WTC11 (cell line): ENCODE results near the gene ZFR2. TPM values are rescaled to one million over a fixed set of nuclear protein-coding genes. Genes with fewer than 3 reads are reported as not detected.

ENCODE experiments used
- ATAC-seq: fragments of 200-7000 bp; cut with Tn5 transposase; 2 replicates; pipeline ENCODE4 v1.10.0; 2021; ENCODE audit warnings: mild to moderate bottlenecking, moderate library complexity
- CTCF ChIA-PET: fragments of 300-600 bp; sonication (Branson Sonifier 250); formaldehyde crosslinking; loops from one replicate; lab custom pipeline; 2021; ENCODE audit warnings: antibody characterized with exemption; lab: Charles Lee
- POLR2A ChIA-PET: fragments of 350-600 bp; sonication (Branson Sonifier 250); formaldehyde crosslinking; loops from one replicate; lab custom pipeline; 2021; ENCODE audit warnings: antibody characterized with exemption; lab: Charles Lee
- DNase-seq: peaks from one replicate; pipeline ENCODE4 v3.0.0; 2021; ENCODE audit warnings: low spot score
- H3K27ac Mint-ChIP-seq: 2 replicates; pipeline ENCODE4 v1.8.0; 2021; ENCODE audit warnings: mixed read lengths
- H3K27me3 Mint-ChIP-seq: 2 replicates; pipeline ENCODE4 v1.8.0; 2021; ENCODE audit warnings: low read depth, mild to moderate bottlenecking, moderate library complexity, mixed read lengths
- H3K36me3 Mint-ChIP-seq: 2 replicates; pipeline ENCODE4 v1.8.0; 2021; ENCODE audit warnings: mixed read lengths
- H3K4me1 Mint-ChIP-seq: 2 replicates; pipeline ENCODE4 v1.8.0; 2022; ENCODE audit warnings: mixed read lengths
- H3K4me3 Mint-ChIP-seq: 2 replicates; pipeline ENCODE4 v1.8.0; 2021; ENCODE audit warnings: mild to moderate bottlenecking, moderate library complexity, mixed read lengths
- H3K9me3 Mint-ChIP-seq: 2 replicates; pipeline ENCODE4 v1.8.0; 2021; ENCODE audit warnings: mixed read lengths
- AFF4 ChIP-seq: sonication (generic); formaldehyde crosslinking; IDR thresholded peaks from 2 replicates; pipeline ENCODE4 v1.8.1; 2023; ENCODE audit warnings: mild to moderate bottlenecking, missing genetic modification reagents, borderline replicate concordance
- CBFB ChIP-seq: sonication (generic); formaldehyde crosslinking; IDR thresholded peaks from 2 replicates; pipeline ENCODE4 v1.8.1; 2022; ENCODE audit warnings: mild to moderate bottlenecking, low read depth, missing genetic modification reagents
- E2F1 ChIP-seq: sonication (generic); formaldehyde crosslinking; IDR thresholded peaks from 2 replicates; pipeline ENCODE4 v1.8.0; 2022; ENCODE audit warnings: mild to moderate bottlenecking, missing genetic modification reagents
- ESRRA ChIP-seq: sonication (generic); formaldehyde crosslinking; IDR thresholded peaks from 2 replicates; pipeline ENCODE4 v1.8.1; 2022; ENCODE audit warnings: mild to moderate bottlenecking, missing genetic modification reagents, borderline replicate concordance
- GABPB1 ChIP-seq: sonication (generic); formaldehyde crosslinking; IDR thresholded peaks from 2 replicates; pipeline ENCODE4 v1.8.1; 2023; ENCODE audit warnings: mild to moderate bottlenecking, missing genetic modification reagents
- GRHL2 ChIP-seq: fragments of 250-450 bp; sonication (Bioruptor Pico); IDR thresholded peaks from 2 replicates; pipeline ENCODE4 v1.8.0; 2022; ENCODE audit warnings: mild to moderate bottlenecking, moderate library complexity; ENCODE audit not compliant: insufficient replicate concordance, severe bottlenecking
- KAT7 ChIP-seq: sonication (generic); formaldehyde crosslinking; IDR thresholded peaks from 2 replicates; pipeline ENCODE4 v1.8.1; 2023; ENCODE audit warnings: missing genetic modification reagents, mild to moderate bottlenecking, borderline replicate concordance
- MLX ChIP-seq: sonication (generic); formaldehyde crosslinking; IDR thresholded peaks from 2 replicates; pipeline ENCODE4 v1.8.1; 2023; ENCODE audit warnings: mild to moderate bottlenecking, missing genetic modification reagents, moderate library complexity
- MXD4 ChIP-seq: fragments of 250-450 bp; sonication (Bioruptor Pico); IDR thresholded peaks from 2 replicates; pipeline ENCODE4 v1.8.0; 2021; ENCODE audit warnings: mild to moderate bottlenecking, moderate library complexity, borderline replicate concordance
- NR2C2 ChIP-seq: sonication (generic); formaldehyde crosslinking; IDR thresholded peaks from 2 replicates; pipeline ENCODE4 v1.8.0; 2022; ENCODE audit warnings: mild to moderate bottlenecking, missing genetic modification reagents
- NR3C1 ChIP-seq: sonication (generic); formaldehyde crosslinking; conservative IDR thresholded peaks from 2 replicates; pipeline ENCODE4 v1.8.1; 2023; ENCODE audit warnings: low read depth, mild to moderate bottlenecking, missing genetic modification reagents
- PREB ChIP-seq: sonication (generic); formaldehyde crosslinking; IDR thresholded peaks from 2 replicates; pipeline ENCODE4 v1.8.1; 2022; ENCODE audit warnings: mild to moderate bottlenecking, missing genetic modification reagents, moderate library complexity, borderline replicate concordance
- SMAD3 ChIP-seq: sonication (generic); formaldehyde crosslinking; IDR thresholded peaks from 2 replicates; pipeline ENCODE4 v1.8.0; 2022; ENCODE audit warnings: missing genetic modification reagents, mild to moderate bottlenecking, borderline replicate concordance
- TCF7 ChIP-seq: sonication (generic); formaldehyde crosslinking; IDR thresholded peaks from 2 replicates; pipeline ENCODE4 v1.8.0; 2022; ENCODE audit warnings: mild to moderate bottlenecking, low read depth, missing genetic modification reagents, moderate library complexity
- TEAD4 ChIP-seq: sonication (generic); formaldehyde crosslinking; IDR thresholded peaks from 2 replicates; pipeline ENCODE4 v1.8.0; 2022; ENCODE audit warnings: mild to moderate bottlenecking, missing genetic modification reagents
- USF1 ChIP-seq: sonication (generic); formaldehyde crosslinking; IDR thresholded peaks from 2 replicates; pipeline ENCODE4 v1.8.0; 2022; ENCODE audit warnings: mild to moderate bottlenecking, missing genetic modification reagents
- ZNF416 ChIP-seq: fragments of 250-450 bp; sonication (Bioruptor Pico); IDR thresholded peaks from 2 replicates; pipeline ENCODE4 v1.9.0; 2021; ENCODE audit warnings: mild to moderate bottlenecking, inconsistent platforms
- ZNF671 ChIP-seq: fragments of 250-450 bp; sonication (Bioruptor Pico); IDR thresholded peaks from 2 replicates; pipeline ENCODE4 v1.8.0; 2021; ENCODE audit warnings: mild to moderate bottlenecking
- total RNA-seq: library from RNA; stranded (reverse); gene quantifications from 3 replicates; pipeline ENCODE4 v1.2.3, GENCODE V29; 2021
- TF ChIP-seq, protein P1 (sequence below): fragments of 250-450 bp; sonication (Bioruptor Pico); IDR thresholded peaks from 2 replicates; pipeline ENCODE4 v2.1.2; 2022; ENCODE audit warnings: mild to moderate bottlenecking, moderate library complexity

ZFR2 gene
- total RNA-seq, 1 experiment from 2014 or later: 17.5 TPM

GRCh38 chr19:3904233-3904632 lies 35.4 kb upstream of the ZFR2 start:
- no peaks in the 10 kb centered on the region for H3K27me3 Mint-ChIP-seq
- no peak for TF ChIP-seq GABPB1 (CRISPR knock-in tag)
- TF ChIP-seq CBFB (CRISPR knock-in tag): no peak
- no peak for TF ChIP-seq SMAD3 (CRISPR knock-in tag)
- TF ChIP-seq AFF4 (CRISPR knock-in tag): no peak
- no peak for TF ChIP-seq TCF7
- TF ChIP-seq NR3C1: no peak
- no peak for TF ChIP-seq MXD4 (CRISPR knock-in tag)
- no peak for TF ChIP-seq GRHL2 (CRISPR knock-in tag)
- no peak for TF ChIP-seq ZNF416
- TF ChIP-seq E2F1: no peak
- TF ChIP-seq USF1 (CRISPR knock-in tag): no peak
- no peak for TF ChIP-seq KAT7
- no peak for TF ChIP-seq ESRRA (CRISPR knock-in tag)
- no peak for TF ChIP-seq PREB (CRISPR knock-in tag)
- TF ChIP-seq ZNF671 (CRISPR knock-in tag): no peak
- TF ChIP-seq NR2C2: no peak
- no peak for TF ChIP-seq MLX (CRISPR knock-in tag)
- no peak for TF ChIP-seq TEAD4 (CRISPR knock-in tag)
- TF ChIP-seq, protein P1, sequence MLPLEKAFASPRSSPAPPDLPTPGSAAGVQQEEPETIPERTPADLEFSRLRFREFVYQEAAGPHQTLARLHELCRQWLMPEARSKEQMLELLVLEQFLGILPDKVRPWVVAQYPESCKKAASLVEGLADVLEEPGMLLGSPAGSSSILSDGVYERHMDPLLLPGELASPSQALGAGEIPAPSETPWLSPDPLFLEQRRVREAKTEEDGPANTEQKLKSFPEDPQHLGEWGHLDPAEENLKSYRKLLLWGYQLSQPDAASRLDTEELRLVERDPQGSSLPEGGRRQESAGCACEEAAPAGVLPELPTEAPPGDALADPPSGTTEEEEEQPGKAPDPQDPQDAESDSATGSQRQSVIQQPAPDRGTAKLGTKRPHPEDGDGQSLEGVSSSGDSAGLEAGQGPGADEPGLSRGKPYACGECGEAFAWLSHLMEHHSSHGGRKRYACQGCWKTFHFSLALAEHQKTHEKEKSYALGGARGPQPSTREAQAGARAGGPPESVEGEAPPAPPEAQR (CRISPR knock-in tag): no peak
- peaks cover 8% of the 10 kb centered on the region for H3K36me3 Mint-ChIP-seq
- CTCF ChIA-PET: no interaction called here
- no peaks in the 10 kb centered on the region for H3K4me1 Mint-ChIP-seq
- H3K4me3 Mint-ChIP-seq: no peak overlapping the region
- no peak for DNase-seq
- H3K9me3 Mint-ChIP-seq: peaks cover 2% of the 10 kb centered on the region
- no peak overlapping the region for H3K27ac Mint-ChIP-seq
- POLR2A ChIA-PET: no interaction called here
- ATAC-seq: no peak
